Vagina (tissue), 2 donors: ENCODE measurements around the gene SRSF2. TPM values are rescaled to one million over a fixed set of nuclear protein-coding genes. Genes with fewer than 3 reads are reported as not detected.

Source experiments
- DNase-seq, 2 donors: peaks; one replicate each; pipeline ENCODE4 v3.0.0-alpha.2; 2017; ENCODE audit errors: extremely low spot score in 2 of 2
- H3K27ac ChIP-seq: fragments of 200-600 bp; sonication (generic); one replicate; pipeline ENCODE4 v1.5.1; 2019
- H3K27me3 ChIP-seq: fragments of 200-600 bp; sonication (generic); one replicate; pipeline ENCODE4 v1.5.1; 2019
- H3K36me3 ChIP-seq, 2 donors: fragments of 200-600 bp; sonication (generic); one replicate each; pipeline ENCODE4 v1.5.1; 2017 to 2019
- H3K4me1 ChIP-seq: fragments of 200-600 bp; sonication (generic); one replicate; pipeline ENCODE4 v1.5.1; 2019
- H3K4me3 ChIP-seq, 2 donors: fragments of 200-600 bp; sonication (generic); 1 replicate in 1 of 2; 2 replicates in 1 of 2; pipeline ENCODE4 v1.5.1; 2016 to 2019
- H3K9me3 ChIP-seq: fragments of 200-600 bp; sonication (generic); one replicate; pipeline ENCODE4 v1.5.1; 2019
- POLR2A ChIP-seq, 2 donors: fragments of 450-650 bp; IDR thresholded peaks; one replicate each; pipeline ENCODE4 v1.6.1; 2017; ENCODE audit warnings: antibody characterized with exemption in 2 of 2, mild to moderate bottlenecking in 2 of 2, moderate library complexity in 2 of 2
- POLR2AphosphoS5 ChIP-seq, 2 donors: sonication (generic); formaldehyde crosslinking; IDR thresholded peaks; one replicate each; pipeline ENCODE4 v1.9.0; 2017; ENCODE audit warnings: antibody characterized with exemption in 2 of 2, mild to moderate bottlenecking in 2 of 2, low read depth in 1 of 2; ENCODE audit not compliant: insufficient read depth in 1 of 2
- intact Hi-C: fragments of 100-400 bp; cut with DNase I; formaldehyde crosslinking; loops from one replicate; pipeline ENCODE4 v1.15.1; 2023
- total RNA-seq: library from RNA; depleted of rRNA; stranded (reverse); fragments of >200 nt; gene quantifications from one replicate; pipeline ENCODE4 v1.2.3, GENCODE V29; 2016
- TF ChIP-seq, protein P1 (sequence below), 3 experiments: fragments of 450-650 bp in 2 of 3; fragments of 200-600 bp in 1 of 3; sonication (generic) in 1 of 3; IDR thresholded peaks; one replicate each; pipeline ENCODE4 v1.5.1; 2017 to 2019; ENCODE audit warnings: antibody characterized with exemption in 3 of 3, mild to moderate bottlenecking in 2 of 3, moderate library complexity in 2 of 3

The SRSF2 gene
- total RNA-seq, 1 donor from 2014 or later, result 413 TPM

GRCh38 chr17:76722279-76722678, 14.9 kb downstream of the SRSF2 start:
- Histone ChIP-seq H3K4me3 (no peak overlapping the region), H3K27ac (no peak overlapping the region), H3K4me1 (peaks cover 31% of the 10 kb centered on the region), H3K36me3 (peaks cover 0 to 71% of the 10 kb centered on the region in 2 donors), H3K27me3 (no peaks in the 10 kb centered on the region), H3K9me3 (no peaks in the 10 kb centered on the region)
- DNase-seq, result no peak
- intact Hi-C loops, result no loop called here
- TF ChIP-seq, protein P1, sequence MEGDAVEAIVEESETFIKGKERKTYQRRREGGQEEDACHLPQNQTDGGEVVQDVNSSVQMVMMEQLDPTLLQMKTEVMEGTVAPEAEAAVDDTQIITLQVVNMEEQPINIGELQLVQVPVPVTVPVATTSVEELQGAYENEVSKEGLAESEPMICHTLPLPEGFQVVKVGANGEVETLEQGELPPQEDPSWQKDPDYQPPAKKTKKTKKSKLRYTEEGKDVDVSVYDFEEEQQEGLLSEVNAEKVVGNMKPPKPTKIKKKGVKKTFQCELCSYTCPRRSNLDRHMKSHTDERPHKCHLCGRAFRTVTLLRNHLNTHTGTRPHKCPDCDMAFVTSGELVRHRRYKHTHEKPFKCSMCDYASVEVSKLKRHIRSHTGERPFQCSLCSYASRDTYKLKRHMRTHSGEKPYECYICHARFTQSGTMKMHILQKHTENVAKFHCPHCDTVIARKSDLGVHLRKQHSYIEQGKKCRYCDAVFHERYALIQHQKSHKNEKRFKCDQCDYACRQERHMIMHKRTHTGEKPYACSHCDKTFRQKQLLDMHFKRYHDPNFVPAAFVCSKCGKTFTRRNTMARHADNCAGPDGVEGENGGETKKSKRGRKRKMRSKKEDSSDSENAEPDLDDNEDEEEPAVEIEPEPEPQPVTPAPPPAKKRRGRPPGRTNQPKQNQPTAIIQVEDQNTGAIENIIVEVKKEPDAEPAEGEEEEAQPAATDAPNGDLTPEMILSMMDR (IDR thresholded peaks at IDR 0.05), result no peak
- no peak for TF ChIP-seq POLR2A (IDR thresholded peaks at IDR 0.05)
- TF ChIP-seq POLR2AphosphoS5 (IDR thresholded peaks at IDR 0.05; ENCODE audit: insufficient read depth in 1 of 2, low read depth in 1 of 2), result no peak

GRCh38 chr17:76721463-76721862, 15.7 kb downstream of the SRSF2 start:
- peaks cover 0 to 79% of the 10 kb centered on the region in 2 donors for H3K36me3 ChIP-seq
- intact Hi-C loops, result no loop called here
- no peak overlapping the region for H3K27ac ChIP-seq

DNA sequence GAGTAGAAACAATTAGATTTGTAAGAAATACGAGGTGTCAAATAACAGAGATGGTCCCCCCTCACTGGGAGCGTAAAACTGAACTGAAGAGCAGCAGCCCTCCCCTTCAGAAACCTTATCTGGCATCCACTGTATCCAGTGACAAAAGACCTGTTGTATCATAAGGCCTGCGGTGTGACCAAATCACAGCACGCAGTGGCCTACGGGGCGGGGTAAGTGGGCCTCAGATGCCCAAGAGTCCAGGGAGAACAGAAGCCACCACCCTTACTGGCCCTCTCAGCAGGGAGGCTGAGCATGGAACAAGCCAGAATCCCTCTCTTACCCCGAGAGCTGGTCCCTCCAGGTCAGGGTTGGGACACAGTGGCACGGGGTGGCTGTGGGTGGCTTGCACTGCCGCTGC, 16.2 kb downstream of the SRSF2 start:
- TF ChIP-seq POLR2AphosphoS5 (IDR thresholded peaks at IDR 0.05; ENCODE audit: insufficient read depth in 1 of 2, low read depth in 1 of 2) (no peak), POLR2A (IDR thresholded peaks at IDR 0.05) (no peak)
- TF ChIP-seq, protein P1 (IDR thresholded peaks at IDR 0.05), result no peak
- no peak for DNase-seq
- Histone ChIP-seq H3K27ac (no peak overlapping the region), H3K36me3 (peaks cover 0 to 84% of the 10 kb centered on the region in 2 donors), H3K9me3 (no peaks in the 10 kb centered on the region), H3K27me3 (no peaks in the 10 kb centered on the region), H3K4me3 (no peak overlapping the region), H3K4me1 (peaks cover 29% of the 10 kb centered on the region)
- intact Hi-C loops, result no loop called here

More at GRCh38 chr17:76721463-76721862, 15.7 kb downstream of the SRSF2 start:
- no peak for DNase-seq
- H3K9me3 ChIP-seq, result no peaks in the 10 kb centered on the region
- no peak overlapping the region for H3K4me3 ChIP-seq
- peaks cover 29% of the 10 kb centered on the region for H3K4me1 ChIP-seq
- TF ChIP-seq POLR2A (IDR thresholded peaks at IDR 0.05) (no peak), POLR2AphosphoS5 (IDR thresholded peaks at IDR 0.05; ENCODE audit: insufficient read depth in 1 of 2, low read depth in 1 of 2) (no peak)
- TF ChIP-seq, protein P1 (IDR thresholded peaks at IDR 0.05), result no peak
- H3K27me3 ChIP-seq, result no peaks in the 10 kb centered on the region

DNA sequence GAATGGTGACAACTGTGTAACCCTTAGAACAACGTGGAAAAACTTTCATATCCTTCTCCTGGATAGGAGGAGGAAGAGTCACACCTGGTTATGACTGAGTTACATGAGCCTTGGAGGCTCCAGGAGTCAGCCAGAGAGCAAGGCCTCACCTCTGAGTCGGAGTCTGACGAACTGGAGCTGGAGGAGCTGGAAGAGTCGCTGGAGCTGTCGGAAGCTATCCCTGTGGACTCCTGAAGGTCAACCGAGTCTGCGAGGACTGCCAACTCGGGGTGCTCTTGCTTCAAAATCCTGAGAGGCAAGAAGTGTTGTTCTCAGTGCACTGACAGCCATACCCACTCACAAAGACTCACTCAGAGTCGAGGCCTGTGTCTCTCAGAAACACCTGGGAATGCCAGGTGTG, 16.9 kb downstream of the SRSF2 start:
- H3K27me3 ChIP-seq, result no peaks in the 10 kb centered on the region
- H3K4me1 ChIP-seq, result peaks cover 25% of the 10 kb centered on the region
- intact Hi-C loops, result no loop called here
- no peak for DNase-seq
- H3K4me3 ChIP-seq, result no peak overlapping the region
- TF ChIP-seq POLR2A (IDR thresholded peaks at IDR 0.05) (no peak), POLR2AphosphoS5 (IDR thresholded peaks at IDR 0.05; ENCODE audit: insufficient read depth in 1 of 2, low read depth in 1 of 2) (no peak)
- TF ChIP-seq, protein P1 (IDR thresholded peaks at IDR 0.05), result no peak
- H3K36me3 ChIP-seq, result peaks cover 0 to 92% of the 10 kb centered on the region in 2 donors
- H3K27ac ChIP-seq, result no peak overlapping the region
- no peaks in the 10 kb centered on the region for H3K9me3 ChIP-seq

DNA sequence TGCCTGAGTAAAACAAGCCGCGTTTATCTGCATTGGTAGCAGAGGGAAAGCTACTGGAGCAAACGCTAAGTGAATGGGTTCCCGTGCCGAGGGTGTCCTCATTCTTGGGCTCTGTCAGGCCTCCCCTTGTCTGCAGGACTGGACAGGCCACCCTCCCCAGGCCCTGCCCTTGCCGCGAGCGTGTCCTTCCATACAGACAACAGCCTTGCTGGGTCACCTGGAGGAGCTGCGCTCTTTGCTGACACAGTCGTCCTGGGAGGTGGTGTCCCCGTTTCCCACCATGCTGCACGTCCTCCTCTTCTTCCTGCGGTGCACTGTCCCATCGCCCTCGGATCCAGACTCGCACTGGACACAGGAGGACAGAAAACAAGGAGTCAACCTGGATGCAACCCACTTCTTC, 18.6 kb downstream of the SRSF2 start:
- TF ChIP-seq POLR2A (IDR thresholded peaks at IDR 0.05), result no peak
- TF ChIP-seq POLR2AphosphoS5 (IDR thresholded peaks at IDR 0.05; ENCODE audit: insufficient read depth in 1 of 2, low read depth in 1 of 2), result no peak
- TF ChIP-seq, protein P1 (IDR thresholded peaks at IDR 0.05), result no peak
- Histone ChIP-seq H3K4me3 (no peak overlapping the region), H3K27ac (no peak overlapping the region), H3K27me3 (no peaks in the 10 kb centered on the region), H3K36me3 (peaks cover 0 to 77% of the 10 kb centered on the region in 2 donors), H3K4me1 (peaks cover 17% of the 10 kb centered on the region), H3K9me3 (no peaks in the 10 kb centered on the region)
- no peak for DNase-seq
- intact Hi-C loops, result loop anchor here (10.0 kb wide), 1 partner anchor 184 kb away; the partner anchor contains the start of gene CYGB
